SK-N-SH (cell line): Measurements from ENCODE around the gene C4B.

Source experiments
- EP300 ChIP-seq, 2 experiments: IDR thresholded peaks; 2 replicates each; pipeline versions ENCODE4 v1.4.0 to v1.6.1; 2012; ENCODE audit warnings: borderline replicate concordance in 1 of 2, low read depth in 1 of 2, low read length in 1 of 2
- FOXJ3 ChIP-seq: sonication (generic); formaldehyde crosslinking; IDR thresholded peaks from 2 replicates; pipeline ENCODE4 v1.5.1; 2020; ENCODE audit warnings: mild to moderate bottlenecking, missing genetic modification reagents
- GATA2 ChIP-seq: sonication (generic); formaldehyde crosslinking; IDR thresholded peaks from 2 replicates; pipeline ENCODE4 v1.5.0; 2020; ENCODE audit warnings: mild to moderate bottlenecking, missing genetic modification reagents
- RCOR1 ChIP-seq: fragments of 150-350 bp; IDR thresholded peaks from 2 replicates; pipeline ENCODE4 v1.6.1; 2017; ENCODE audit warnings: antibody characterized with exemption, low read length
- SIN3A ChIP-seq: IDR thresholded peaks from 2 replicates; pipeline ENCODE4 v1.6.1; 2012; ENCODE audit warnings: low read depth, mild to moderate bottlenecking, low read length, moderate library complexity, borderline replicate concordance
- TF ChIP-seq, protein P1 (sequence below): fragments of 200-600 bp; sonication (generic); IDR thresholded peaks from 2 replicates; pipeline ENCODE4 v1.6.1; 2017; ENCODE audit warnings: antibody characterized with exemption, mild to moderate bottlenecking, moderate library complexity
- TF ChIP-seq, protein P2 (sequence below): IDR thresholded peaks from 2 replicates; pipeline ENCODE4 v1.4.0; 2012; ENCODE audit warnings: low read depth

DNA sequence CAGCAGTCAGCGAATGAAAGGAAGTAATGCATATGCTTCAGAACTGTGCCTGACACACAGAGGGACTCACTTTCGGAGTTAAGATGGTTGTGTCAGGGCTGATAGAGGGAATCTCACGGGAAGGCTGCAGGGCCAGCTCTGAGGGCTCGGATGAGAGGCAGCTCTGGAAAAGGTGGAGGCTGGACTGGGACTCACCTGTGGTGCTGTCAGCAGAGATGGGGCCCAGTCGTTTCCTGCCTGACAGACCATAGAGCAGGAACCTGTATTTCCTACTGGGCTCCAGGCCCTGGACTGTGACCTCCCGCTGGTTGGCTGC, 32.9 kb downstream of the C4B start:
- TF ChIP-seq GATA2 (CRISPR knock-in tag) (no peak), EP300 (IDR thresholded peaks at IDR 0.05; ENCODE audit: borderline replicate concordance in 1 of 2, low read depth in 1 of 2, low read length in 1 of 2) (no peak), SIN3A (no peak), FOXJ3 (CRISPR knock-in tag) (no peak), RCOR1 (no peak)
- TF ChIP-seq, protein P1, sequence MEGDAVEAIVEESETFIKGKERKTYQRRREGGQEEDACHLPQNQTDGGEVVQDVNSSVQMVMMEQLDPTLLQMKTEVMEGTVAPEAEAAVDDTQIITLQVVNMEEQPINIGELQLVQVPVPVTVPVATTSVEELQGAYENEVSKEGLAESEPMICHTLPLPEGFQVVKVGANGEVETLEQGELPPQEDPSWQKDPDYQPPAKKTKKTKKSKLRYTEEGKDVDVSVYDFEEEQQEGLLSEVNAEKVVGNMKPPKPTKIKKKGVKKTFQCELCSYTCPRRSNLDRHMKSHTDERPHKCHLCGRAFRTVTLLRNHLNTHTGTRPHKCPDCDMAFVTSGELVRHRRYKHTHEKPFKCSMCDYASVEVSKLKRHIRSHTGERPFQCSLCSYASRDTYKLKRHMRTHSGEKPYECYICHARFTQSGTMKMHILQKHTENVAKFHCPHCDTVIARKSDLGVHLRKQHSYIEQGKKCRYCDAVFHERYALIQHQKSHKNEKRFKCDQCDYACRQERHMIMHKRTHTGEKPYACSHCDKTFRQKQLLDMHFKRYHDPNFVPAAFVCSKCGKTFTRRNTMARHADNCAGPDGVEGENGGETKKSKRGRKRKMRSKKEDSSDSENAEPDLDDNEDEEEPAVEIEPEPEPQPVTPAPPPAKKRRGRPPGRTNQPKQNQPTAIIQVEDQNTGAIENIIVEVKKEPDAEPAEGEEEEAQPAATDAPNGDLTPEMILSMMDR, result no peak
- TF ChIP-seq, protein P2, sequence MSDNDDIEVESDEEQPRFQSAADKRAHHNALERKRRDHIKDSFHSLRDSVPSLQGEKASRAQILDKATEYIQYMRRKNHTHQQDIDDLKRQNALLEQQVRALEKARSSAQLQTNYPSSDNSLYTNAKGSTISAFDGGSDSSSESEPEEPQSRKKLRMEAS, result no peak
